SK-N-SH (cell line): Measurements from ENCODE around the gene SUMO2. TPM values are rescaled to one million over a fixed set of nuclear protein-coding genes. Genes with fewer than 3 reads are reported as not detected.

Experiments used
- CTCF ChIA-PET: fragments of 300-600, 350-600 bp; formaldehyde crosslinking; extraction: SDS; loops from one replicate; lab custom pipeline; 2021; lab: Yijun Ruan, JAX
- POLR2A ChIA-PET: fragments of 350-600 bp; sonication (Branson Sonifier 250); formaldehyde crosslinking; extraction: SDS; loops from one replicate; lab custom pipeline; 2020; ENCODE audit warnings: antibody characterized with exemption, inconsistent platforms; lab: Yijun Ruan, JAX
- DNase-seq: peaks from one replicate; pipeline ENCODE4 v3.0.0; 2012
- H2AFZ ChIP-seq: fragments of 200-600 bp; sonication (generic); 2 replicates; pipeline ENCODE4 v1.8.1; 2016; ENCODE audit warnings: antibody characterized with exemption, mild to moderate bottlenecking, low read depth
- H3F3A ChIP-seq: fragments of 200-600 bp; sonication (generic); replicated peaks from 2 replicates; pipeline ENCODE3; 2016; ENCODE audit warnings: antibody characterized with exemption, mild to moderate bottlenecking; ENCODE audit not compliant: insufficient read depth
- H3K27ac ChIP-seq, 2 experiments: fragments of 200-500 bp in 1 of 2; fragments of 200-600 bp in 1 of 2; sonication (Bioruptor generic) in 1 of 2; sonication (generic), shearing (Covaris generic) in 1 of 2; 2 replicates each; pipeline versions ENCODE4 v1.5.1 to v1.6.1; 2014 to 2016; ENCODE audit warnings: low read depth in 2 of 2, inconsistent platforms in 1 of 2, low read length in 1 of 2, mild to moderate bottlenecking in 1 of 2, mixed read lengths in 1 of 2
- H3K27me3 ChIP-seq: fragments of 200-600 bp; sonication (generic), shearing (Covaris generic); 2 replicates; pipeline ENCODE4 v1.6.1; 2016; ENCODE audit warnings: mixed run types; ENCODE audit not compliant: insufficient read depth
- H3K36me3 ChIP-seq, 2 experiments: fragments of 200-500 bp in 1 of 2; fragments of 200-600 bp in 1 of 2; sonication (Bioruptor generic) in 1 of 2; sonication (generic) in 1 of 2; replicated peaks in 1 of 2; 2 replicates each; pipeline versions ENCODE3 to v1.5.1; 2014 to 2016; ENCODE audit warnings: low read length in 1 of 2, mild to moderate bottlenecking in 1 of 2; ENCODE audit not compliant: insufficient read depth in 2 of 2, control insufficient read depth in 1 of 2
- H3K4me1 ChIP-seq, 2 experiments: fragments of 200-500 bp in 1 of 2; fragments of 200-600 bp in 1 of 2; sonication (Bioruptor generic) in 1 of 2; sonication (generic), shearing (Covaris generic) in 1 of 2; 2 replicates each; pipeline versions ENCODE4 v1.5.1 to v1.6.1; 2014 to 2016; ENCODE audit warnings: low read depth in 1 of 2, low read length in 1 of 2, mixed run types in 1 of 2; ENCODE audit not compliant: insufficient read depth in 2 of 2, control insufficient read depth in 1 of 2
- H3K4me2 ChIP-seq: fragments of 200-600 bp; sonication (generic), shearing (Covaris generic); 2 replicates; pipeline ENCODE4 v1.6.1; 2017; ENCODE audit warnings: mixed run types
- H3K4me3 ChIP-seq, 2 experiments: fragments of 200-500 bp in 1 of 2; fragments of 200-600 bp in 1 of 2; sonication (Bioruptor generic) in 1 of 2; sonication (generic), shearing (Covaris generic) in 1 of 2; 2 replicates each; pipeline versions ENCODE4 v1.5.1 to v1.8.1; 2014 to 2016; ENCODE audit warnings: low read depth in 2 of 2, inconsistent platforms in 1 of 2, low read length in 1 of 2, mild to moderate bottlenecking in 1 of 2, mixed read lengths in 1 of 2, moderate library complexity in 1 of 2
- H3K79me2 ChIP-seq: fragments of 200-600 bp; sonication (generic); 2 replicates; pipeline ENCODE4 v1.8.1; 2017; ENCODE audit warnings: mild to moderate bottlenecking; ENCODE audit not compliant: insufficient read depth
- H3K9ac ChIP-seq: fragments of 200-600 bp; sonication (generic); 2 replicates; pipeline ENCODE4 v1.6.1; 2017; ENCODE audit warnings: mixed run types
- H3K9me2 ChIP-seq: fragments of 200-600 bp; sonication (generic); 2 replicates; pipeline ENCODE4 v1.6.1; 2017; ENCODE audit warnings: mixed run types
- H3K9me3 ChIP-seq: fragments of 200-600 bp; sonication (generic); 2 replicates; pipeline ENCODE4 v1.6.1; 2017; ENCODE audit warnings: mixed run types, mild to moderate bottlenecking, moderate library complexity
- H4K20me1 ChIP-seq: fragments of 200-600 bp; sonication (generic); 2 replicates; pipeline ENCODE4 v1.6.1; 2017; ENCODE audit warnings: mild to moderate bottlenecking, mixed run types; ENCODE audit not compliant: insufficient read depth
- ELF1 ChIP-seq: IDR thresholded peaks from 2 replicates; pipeline ENCODE4 v1.4.0; 2012
- EP300 ChIP-seq, 2 experiments: IDR thresholded peaks; 2 replicates each; pipeline versions ENCODE4 v1.4.0 to v1.6.1; 2012; ENCODE audit warnings: borderline replicate concordance in 1 of 2, low read depth in 1 of 2, low read length in 1 of 2
- IRF3 ChIP-seq: fragments of 150-350 bp; IDR thresholded peaks from 2 replicates; pipeline ENCODE4 v1.6.1; 2016; ENCODE audit warnings: mild to moderate bottlenecking, low read depth, low read length
- MEF2A ChIP-seq: IDR thresholded peaks from 2 replicates; pipeline ENCODE4 v1.4.0; 2012; ENCODE audit warnings: low read depth, borderline replicate concordance
- RAD21 ChIP-seq: IDR thresholded peaks from 2 replicates; pipeline ENCODE4 v1.6.1; 2012; ENCODE audit warnings: mild to moderate bottlenecking, low read length
- TAF1 ChIP-seq: IDR thresholded peaks from 2 replicates; pipeline ENCODE4 v1.6.1; 2012; ENCODE audit warnings: low read depth, mild to moderate bottlenecking, low read length, moderate library complexity, borderline replicate concordance
- WGBS: methylation state at CpG from one replicate; pipeline ENCODE4 v1.1.6; 2017; ENCODE audit warnings: low lambda C conversion rate; 5-methylcytosine and 5-hydroxymethylcytosine counted together
- polyA plus RNA-seq, 3 experiments: library from polyadenylated mRNA; depleted of rRNA; stranded (reverse); fragments of >200 nt; gene quantifications; 2 replicates each; pipeline ENCODE4 v1.2.3, GENCODE V29; 2012

Gene SUMO2
- polyA plus RNA-seq, 1 of the 3 experiments (the other 2 are of a cell fraction) = 114 TPM

- H3K27ac ChIP-seq = no peak overlapping the region
- ChIA-PET CTCF (interaction anchor here (1.2 to 6.7 kb wide), 4 partner anchors 12 to 197 kb away, joined by 3 to 79 read pairs (median 4); no protein-coding TSS in a partner anchor), POLR2A (interaction anchor here (0.6 kb wide), 1 partner anchor 24 kb away, joined by 5 read pairs; no protein-coding TSS in a partner anchor)
- H3F3A ChIP-seq = no peaks in the 10 kb centered on the region
- TF ChIP-seq EP300 (IDR thresholded peaks at IDR 0.05; ENCODE audit: borderline replicate concordance in 1 of 2, low read depth in 1 of 2, low read length in 1 of 2) (no peak), ELF1 (no peak), TAF1 (no peak)
- H3K9ac ChIP-seq = no peak overlapping the region
- no peak overlapping the region for H2AFZ ChIP-seq
- no peak for DNase-seq
- no peak overlapping the region for H3K4me2 ChIP-seq
- H3K4me3 ChIP-seq = no peak overlapping the region
- peaks cover 50 to 60% of the 10 kb centered on the region in 2 experiments for H3K36me3 ChIP-seq
- no peaks in the 10 kb centered on the region for H3K9me3 ChIP-seq
- H4K20me1 ChIP-seq = no peaks in the 10 kb centered on the region
- H3K4me1 ChIP-seq = no peaks in the 10 kb centered on the region
- 95% methylated on average over 5 of the region's 5 CpGs for WGBS
- H3K79me2 ChIP-seq = peaks cover 7% of the 10 kb centered on the region; the same call in 1 of the 2 replicates
- H3K27me3 ChIP-seq = no peaks in the 10 kb centered on the region
- H3K9me2 ChIP-seq = no peaks in the 10 kb centered on the region
These were observed 45.0 kb upstream of the SUMO2 start for GRCh38 chr17:75227729-75228128.

- POLR2A ChIA-PET = no interaction called here
- H3K4me1 ChIP-seq = no peaks in the 10 kb centered on the region
- WGBS = 90% methylated on average over 14 of the region's 14 CpGs
- no peaks in the 10 kb centered on the region for H4K20me1 ChIP-seq
- H3K36me3 ChIP-seq = peaks cover 37 to 43% of the 10 kb centered on the region in 2 experiments
- H3K27me3 ChIP-seq = no peaks in the 10 kb centered on the region
- H3K4me3 ChIP-seq = no peak overlapping the region
- no peaks in the 10 kb centered on the region for H3K9me3 ChIP-seq
- peaks cover 12% of the 10 kb centered on the region for H3K79me2 ChIP-seq
- TF ChIP-seq IRF3 (no peak), MEF2A (no peak)
- H3K9ac ChIP-seq = no peak overlapping the region
- H3F3A ChIP-seq = no peaks in the 10 kb centered on the region
- H3K27ac ChIP-seq = no peak overlapping the region
- no peak for DNase-seq
- no peak overlapping the region for H3K4me2 ChIP-seq
- no peaks in the 10 kb centered on the region for H3K9me2 ChIP-seq
- CTCF ChIA-PET = interaction anchor here (6.2 to 14.9 kb wide), 2 partner anchors 12 to 23 kb away, joined by 34 to 136 read pairs; no protein-coding TSS in a partner anchor
- H2AFZ ChIP-seq = no peak overlapping the region
These were observed 42.3 kb upstream of the SUMO2 start for GRCh38 chr17:75225016-75225415.

- POLR2A ChIA-PET = no interaction called here
- Histone ChIP-seq H3K4me2 (no peak overlapping the region), H3K9me3 (no peaks in the 10 kb centered on the region), H3K36me3 (peaks cover 30 to 57% of the 10 kb centered on the region in 2 experiments), H3K4me1 (no peaks in the 10 kb centered on the region), H3K27ac (no peak overlapping the region), H3K4me3 (no peak overlapping the region)
- no peak for DNase-seq
- TF ChIP-seq RAD21 = no peak
- TF ChIP-seq IRF3 = no peak
- TF ChIP-seq, all 33 proteins: peak for 0
- CTCF ChIA-PET = interaction anchor here (1.0 to 14.9 kb wide), 8 partner anchors 11 to 231 kb away, joined by 3 to 136 read pairs (median 4); partner anchors contain the start of genes GGA3 and MRPS7
- H3K9ac ChIP-seq = no peak overlapping the region
- WGBS = 95% methylated on average over 3 of the region's 3 CpGs
- no peaks in the 10 kb centered on the region for H3K9me2 ChIP-seq
- H3K79me2 ChIP-seq = peaks cover 17% of the 10 kb centered on the region
- no peak overlapping the region for H2AFZ ChIP-seq
- peaks cover 5% of the 10 kb centered on the region for H3F3A ChIP-seq
- no peaks in the 10 kb centered on the region for H4K20me1 ChIP-seq
- no peaks in the 10 kb centered on the region for H3K27me3 ChIP-seq
These were observed 37.1 kb upstream of the SUMO2 start for GRCh38 chr17:75219815-75220214.
